K562 (cell line): Measurements from ENCODE around the gene SH3TC2. TPM values are rescaled to one million over a fixed set of nuclear protein-coding genes. Genes with fewer than 3 reads are reported as not detected.

Experiments used
- ATAC-seq: fragments of 200-7000 bp; cut with Tn5 transposase; 3 replicates; pipeline ENCODE4 v1.9.1; 2020; ENCODE audit warnings: moderate library complexity
- BruUV-seq: library from RNA; stranded (reverse); fragments of 400-500 nt; replicated peaks from 2 replicates; lab custom pipeline; 2021; lab: Mats Ljungman, UMichigan
- CTCF ChIA-PET: fragments of 300-600 bp; formaldehyde crosslinking; extraction: SDS; loops from one replicate; lab custom pipeline; 2021; ENCODE audit warnings: low intra/inter-chr PET ratio; lab: Yijun Ruan, JAX
- POLR2A ChIA-PET: fragments of 300-600, 350-650 bp; sonication (Branson Sonifier 250); formaldehyde crosslinking; extraction: SDS; loops from one replicate; lab custom pipeline; 2021; ENCODE audit warnings: antibody characterized with exemption, inconsistent platforms; lab: Yijun Ruan, JAX
- DNase-seq, 4 experiments: peaks; one replicate each; pipeline versions ENCODE4 v3.0.0 to v3.0.0-alpha.2; 2011 to 2018; ENCODE audit warnings: low spot score in 3 of 4, mixed read lengths in 3 of 4; ENCODE audit errors: extremely low read depth in 1 of 4
- FAIRE-seq: peaks from 2 replicates; lab custom pipeline; 2011; peaks lifted over from hg19 to GRCh38; lab: Jason Lieb, UNC
- H2AFZ ChIP-seq: 2 replicates; pipeline ENCODE4 v1.6.0; 2011; ENCODE audit warnings: low read depth, low read length, control low read depth, inconsistent platforms
- H3K27ac ChIP-seq: fragments of 200-600 bp; 3 replicates; pipeline ENCODE4 v1.8.0; 2011; ENCODE audit warnings: low read depth, mild to moderate bottlenecking, control low read depth, inconsistent platforms, low read length, moderate library complexity, mixed read lengths; ENCODE audit errors: extremely low read depth
- H3K27me3 ChIP-seq, 2 experiments: fragments of 300-600 bp in 1 of 2; 2 replicates in 1 of 2; 3 replicates in 1 of 2; pipeline versions ENCODE4 v1.6.0 to v1.8.0; 2011; ENCODE audit warnings: inconsistent platforms in 2 of 2, low read length in 2 of 2, mild to moderate bottlenecking in 1 of 2, mixed read lengths in 1 of 2, moderate library complexity in 1 of 2; ENCODE audit not compliant: control insufficient read depth in 2 of 2, insufficient read depth in 2 of 2
- H3K36me3 ChIP-seq: fragments of 300-600 bp; 3 replicates; pipeline ENCODE4 v1.8.0; 2011; ENCODE audit warnings: mild to moderate bottlenecking, low read length, inconsistent platforms; ENCODE audit not compliant: control insufficient read depth, insufficient read depth
- H3K4me1 ChIP-seq, 2 experiments: fragments of 200-600 bp in 1 of 2; replicated peaks in 1 of 2; 2 replicates in 1 of 2; 3 replicates in 1 of 2; pipeline versions ENCODE4 v1.5.1 to v1.8.0; 2011; ENCODE audit warnings: inconsistent platforms in 2 of 2, low read length in 2 of 2, mild to moderate bottlenecking in 1 of 2, mixed read lengths in 1 of 2, moderate library complexity in 1 of 2; ENCODE audit not compliant: control insufficient read depth in 2 of 2, insufficient read depth in 2 of 2
- H3K4me2 ChIP-seq: 2 replicates; pipeline ENCODE4 v1.6.1; 2011; ENCODE audit warnings: low read length, control low read depth, inconsistent platforms, mixed read lengths; ENCODE audit not compliant: insufficient read depth
- H3K4me3 ChIP-seq: fragments of 200-600 bp; sonication (generic), shearing (Covaris generic); 2 replicates; pipeline ENCODE4 v1.5.1; 2016; ENCODE audit warnings: control low read depth, inconsistent platforms
- H3K79me2 ChIP-seq: fragments of 200-600 bp; 3 replicates; pipeline ENCODE4 v1.8.0; 2011; ENCODE audit warnings: low read length, inconsistent platforms; ENCODE audit not compliant: control insufficient read depth, insufficient read depth
- H3K9ac ChIP-seq, 2 experiments: 2 replicates each; pipeline versions ENCODE4 v1.6.0 to v1.6.1; 2011; ENCODE audit warnings: low read depth in 2 of 2, low read length in 2 of 2, control low read depth in 1 of 2, inconsistent platforms in 1 of 2, mild to moderate bottlenecking in 1 of 2, mixed read lengths in 1 of 2; ENCODE audit not compliant: insufficient read depth in 1 of 2
- H3K9me1 ChIP-seq: one replicate; pipeline ENCODE4 v1.6.0; 2011; ENCODE audit warnings: inconsistent platforms, mild to moderate bottlenecking, low read length, moderate library complexity; ENCODE audit not compliant: control insufficient read depth, insufficient read depth
- H3K9me3 ChIP-seq: replicated peaks from 2 replicates; pipeline ENCODE4 v1.5.1; 2011; ENCODE audit warnings: low read depth, low read length, inconsistent platforms; ENCODE audit not compliant: control insufficient read depth, insufficient read depth
- H4K20me1 ChIP-seq: replicated peaks from 2 replicates; pipeline ENCODE4 v1.6.1; 2011; ENCODE audit warnings: low read length, inconsistent platforms, mixed read lengths; ENCODE audit not compliant: control insufficient read depth, insufficient read depth
- E4F1 ChIP-seq: fragments of 250-450 bp; sonication (Bioruptor Pico); IDR thresholded peaks from 2 replicates; pipeline ENCODE4 v1.5.0; 2021; ENCODE audit warnings: mild to moderate bottlenecking, borderline replicate concordance
- ID3 ChIP-seq, 2 experiments: fragments of 250-450 bp in 1 of 2; fragments of 450-650 bp in 1 of 2; sonication (Bioruptor Pico) in 1 of 2; IDR thresholded peaks; 2 replicates each; pipeline versions ENCODE4 v1.6.1 to v1.8.0; 2016 to 2021; ENCODE audit warnings: mild to moderate bottlenecking in 2 of 2, moderate library complexity in 2 of 2, missing compliant biosample characterization in 1 of 2, missing genetic modification characterization in 1 of 2
- NFXL1 ChIP-seq: fragments of 450-650 bp; formaldehyde crosslinking; IDR thresholded peaks from 2 replicates; pipeline ENCODE4 v1.4.0; 2021; ENCODE audit warnings: mild to moderate bottlenecking
- PATZ1 ChIP-seq: fragments of 250-450 bp; sonication (Bioruptor Pico); IDR thresholded peaks from 2 replicates; pipeline ENCODE4 v1.5.0; 2020; ENCODE audit warnings: mild to moderate bottlenecking, borderline replicate concordance
- SRSF3 ChIP-seq: fragments of 200-400 bp; formaldehyde crosslinking; IDR thresholded peaks from 2 replicates; pipeline ENCODE4 v1.6.1; 2016; ENCODE audit warnings: mild to moderate bottlenecking, low read length, moderate library complexity; ENCODE audit not compliant: insufficient read depth
- ZNF121 ChIP-seq: sonication (generic); formaldehyde crosslinking; conservative IDR thresholded peaks from 2 replicates; pipeline ENCODE4 v1.8.0; 2022; ENCODE audit warnings: missing genetic modification reagents
- ZNF324 ChIP-seq: fragments of 250-450 bp; sonication (Bioruptor Pico); IDR thresholded peaks from 2 replicates; pipeline ENCODE4 v1.4.0; 2020; ENCODE audit warnings: mild to moderate bottlenecking
- ZNF592 ChIP-seq: fragments of 450-650 bp; IDR thresholded peaks from 2 replicates; pipeline ENCODE4 v1.6.1; 2017; ENCODE audit warnings: antibody characterized with exemption, mild to moderate bottlenecking
- ZNF695 ChIP-seq: fragments of 450-650 bp; formaldehyde crosslinking; IDR thresholded peaks from 2 replicates; pipeline ENCODE4 v1.4.0; 2020; ENCODE audit warnings: mild to moderate bottlenecking, moderate library complexity
- WGBS: fragments of 100-300 bp; shearing (Covaris generic); methylation state at CpG from one replicate; pipeline ENCODE4 v1.1.6; 2016; ENCODE audit warnings: low coverage, mixed read lengths; ENCODE audit not compliant: insufficient coverage; ENCODE audit errors: missing lambda C conversion rate; 5-methylcytosine and 5-hydroxymethylcytosine counted together
- in situ Hi-C: fragments of 300-500 bp; cut with MboI; formaldehyde crosslinking; loops from 4 replicates; pipeline ENCODE4 v1.15.0; 2018; ENCODE audit warnings: inconsistent platforms, mixed read lengths
- intact Hi-C: fragments of 100-400 bp; cut with micrococcal nuclease; formaldehyde crosslinking; loops from 2 replicates; pipeline ENCODE4 v1.14.2; 2022
- polyA plus RNA-seq, 8 experiments: library from polyadenylated mRNA; depleted of rRNA in 4 of 8; stranded (reverse) in 5 of 8; unstranded in 3 of 8; fragments of >200 nt; fragmentation: Nextera tagmentation in 2 of 8; fragmentation: Illumina TruSeq in 1 of 8; extraction: Ambion mirVana in 2 of 8; extraction: Trizol in 1 of 8; gene quantifications; 2 replicates each; pipeline versions ENCODE4 v1.2.1 to v1.2.3, GENCODE V29; 2011 to 2014; ENCODE audit warnings: inconsistent platforms in 1 of 8, missing spikeins in 1 of 8
- total RNA-seq, 7 experiments: library from RNA; depleted of rRNA in 6 of 7; stranded (reverse); fragments of >200 nt in 6 of 7; fragmentation: Illumina TruSeq in 2 of 7; extraction: Trizol in 2 of 7; gene quantifications; 2 replicates each; pipeline versions ENCODE4 v1.2.1 to v1.2.3, GENCODE V29; 2011 to 2021; ENCODE audit warnings: low replicate concordance in 1 of 7

SH3TC2 gene
- total and polyA plus RNA-seq, 9 of the 15 experiments (the other 6 are each of a cell fraction or from before 2014, with no cell fraction given): 0.03 to 0.80 (median 0.55) TPM; not detected in 1

DNA sequence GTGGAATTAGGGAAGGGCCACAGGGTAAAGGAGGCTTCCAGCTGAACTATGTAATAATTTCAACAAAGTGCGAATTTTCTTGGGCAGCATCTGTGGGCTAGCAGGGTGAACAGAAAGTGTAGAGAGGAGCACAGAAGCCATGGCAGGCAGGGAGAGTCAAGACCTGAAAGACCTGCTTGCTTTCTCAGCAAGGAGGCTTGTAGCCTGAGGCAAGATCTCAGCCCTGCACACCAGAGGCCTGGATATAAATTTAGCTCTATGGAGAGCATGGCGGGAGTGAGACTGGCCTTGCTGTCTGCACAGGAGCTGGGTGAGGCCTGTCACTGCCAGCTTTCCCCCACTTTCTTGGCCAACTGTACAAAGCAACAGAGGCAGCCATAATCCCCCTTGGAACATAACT is 32.1 kb upstream of the SH3TC2 start (continued):
- TF ChIP-seq ZNF695: no peak

GRCh38 chr5:149093625-149094024 is 30.8 kb upstream of the SH3TC2 start:
- no peak overlapping the region for H2AFZ ChIP-seq
- no peak for ATAC-seq
- H3K27me3 ChIP-seq: no peaks in the 10 kb centered on the region
- ChIA-PET POLR2A (no interaction called here), CTCF (no interaction called here)
- no peak for DNase-seq
- H3K9ac ChIP-seq: no peak overlapping the region
- no peaks in the 10 kb centered on the region for H3K9me1 ChIP-seq
- 0% methylated on average over 1 of the region's 2 CpGs for WGBS
- H3K9me3 ChIP-seq: no peaks in the 10 kb centered on the region
- no peaks in the 10 kb centered on the region for H3K79me2 ChIP-seq
- no peaks in the 10 kb centered on the region for H4K20me1 ChIP-seq
- in situ Hi-C loops: no loop called here
- no peaks in the 10 kb centered on the region for H3K4me1 ChIP-seq
- no peak overlapping the region for H3K4me3 ChIP-seq
- BruUV-seq: no TSS peak
- intact Hi-C loops: no loop called here
- H3K4me2 ChIP-seq: no peak overlapping the region
- H3K27ac ChIP-seq: no peak overlapping the region
- no peaks in the 10 kb centered on the region for H3K36me3 ChIP-seq
- FAIRE-seq: no peak
- TF ChIP-seq E4F1 (no peak), ID3 (CRISPR knock-in tag; IDR thresholded peaks at IDR 0.05) (no peak), ID3 (tag; IDR thresholded peaks at IDR 0.05) (no peak), ZNF324 (CRISPR knock-in tag) (no peak), ZNF121 (CRISPR knock-in tag) (no peak), ZNF592 (no peak), NFXL1 (CRISPR knock-in tag) (no peak), PATZ1 (no peak), SRSF3 (no peak)
